ENCODE results near the gene GNAZ.

Gene GNAZ

GRCh38 chr22:23107487-23108248, 37.3 kb downstream of the GNAZ start:
- DNase-seq (ENCODE audit: low read depth), result no peak

- DNase-seq (ENCODE audit: low read depth), result no peak
These were observed 38.1 kb downstream of the GNAZ start for GRCh38 chr22:23108249-23109078.

- no peak for DNase-seq (ENCODE audit: low read depth)
These were observed 38.7 kb downstream of the GNAZ start for GRCh38 chr22:23109079-23109347.

- DNase-seq (ENCODE audit: low read depth), result no peak
These were observed 39.2 kb downstream of the GNAZ start for GRCh38 chr22:23109441-23109978.

DNA sequence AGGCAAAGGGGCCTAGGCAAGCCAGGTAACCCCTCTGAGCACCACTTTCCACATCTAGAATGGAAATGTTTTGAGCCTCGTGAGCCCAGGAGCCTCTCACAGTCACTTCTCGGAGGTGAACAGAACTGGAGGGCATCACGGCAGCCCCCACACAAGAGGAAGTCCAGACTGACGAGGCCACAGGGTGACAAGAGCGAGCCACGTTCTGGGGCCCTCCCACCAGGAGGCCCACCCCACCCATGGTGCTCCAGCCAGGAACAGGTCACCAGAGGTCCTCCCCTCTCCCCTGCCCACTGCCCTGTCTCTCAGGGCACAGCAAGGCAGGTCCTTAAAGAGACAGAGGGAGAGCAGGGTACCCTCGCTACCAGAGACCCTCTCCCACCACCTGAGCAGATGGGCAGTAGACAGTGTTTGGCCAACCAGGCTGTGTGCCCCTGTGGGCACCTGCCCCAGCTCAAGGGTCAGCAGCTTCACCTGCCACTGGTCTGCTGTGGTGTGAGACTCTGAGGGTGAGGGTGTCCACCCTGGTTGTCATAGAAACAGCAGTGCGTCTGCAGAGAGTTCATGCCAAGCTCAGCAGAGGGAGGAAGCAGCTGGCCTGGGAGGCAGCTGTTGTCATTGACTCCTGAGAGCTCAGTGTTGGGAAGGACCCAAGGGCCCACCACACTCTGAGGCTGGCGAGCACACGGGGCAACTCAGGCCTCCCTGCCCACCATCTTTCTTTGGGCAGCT, 40.0 kb downstream of the GNAZ start:
- DNase-seq (ENCODE audit: low read depth), result peak; percentile 7

- peak; percentile 6 for DNase-seq (ENCODE audit: low read depth)
These were observed 40.7 kb downstream of the GNAZ start for GRCh38 chr22:23110922-23111527.

DNA sequence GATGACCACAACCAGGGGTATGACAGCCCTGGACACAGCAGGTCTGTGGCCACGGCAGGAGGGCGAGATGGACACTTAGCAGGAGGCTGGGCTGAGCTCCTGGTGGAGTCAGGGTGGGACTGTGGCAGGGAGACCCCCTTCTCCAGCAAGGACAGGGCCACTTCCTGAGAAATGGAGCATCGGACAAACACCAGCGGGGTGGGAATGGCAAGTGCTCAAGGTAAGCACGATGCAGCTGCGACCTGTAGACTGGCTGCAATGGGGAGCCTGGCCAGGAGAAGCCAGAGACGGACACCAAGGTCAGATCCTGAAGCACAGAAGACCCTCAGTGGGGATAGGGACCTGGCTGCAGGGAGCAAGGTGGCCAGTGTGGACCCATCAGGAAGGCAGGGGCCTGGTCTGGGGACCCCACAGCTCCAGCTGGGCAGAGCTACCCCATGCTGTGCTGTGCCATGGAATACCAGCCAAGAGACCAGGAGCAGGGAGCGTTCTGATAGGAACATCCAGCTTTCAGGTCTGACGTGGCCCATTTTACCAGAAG, 42.2 kb downstream of the GNAZ start:
- no peak for DNase-seq (ENCODE audit: low read depth)

- no peak for DNase-seq (ENCODE audit: low read depth)
These were observed 42.9 kb downstream of the GNAZ start for GRCh38 chr22:23113067-23113846.

GRCh38 chr22:23113847-23114720, 43.8 kb downstream of the GNAZ start:
- no peak for DNase-seq (ENCODE audit: low read depth)

- no peak for DNase-seq (ENCODE audit: low read depth)
These were observed 44.4 kb downstream of the GNAZ start for GRCh38 chr22:23114721-23115020.

- no peak for DNase-seq (ENCODE audit: low read depth)
These were observed 45.0 kb downstream of the GNAZ start for GRCh38 chr22:23115369-23115768.

GRCh38 chr22:23115825-23116494, 45.6 kb downstream of the GNAZ start:
- no peak for DNase-seq (ENCODE audit: low read depth)

GRCh38 chr22:23116506-23117263, 46.4 kb downstream of the GNAZ start:
- DNase-seq (ENCODE audit: low read depth), result no peak

- no peak for DNase-seq (ENCODE audit: low read depth)
These were observed 47.0 kb downstream of the GNAZ start for GRCh38 chr22:23117275-23117674.

- DNase-seq (ENCODE audit: low read depth), result no peak
These were observed 47.8 kb downstream of the GNAZ start for GRCh38 chr22:23117891-23118646.

- no peak for DNase-seq (ENCODE audit: low read depth)
These were observed 48.6 kb downstream of the GNAZ start for GRCh38 chr22:23118647-23119493.
